ENCODE results near the gene LAMA5.

The LAMA5 gene

GRCh38 chr20:62398120-62398821 lies 31.2 kb upstream of the LAMA5 start:
- no peaks in the 10 kb centered on the region for H3K79me2 ChIP-seq (ENCODE audit: low read length)
- no peak overlapping the region for H2AFZ ChIP-seq (ENCODE audit: low read depth, low read length)
- no peaks in the 10 kb centered on the region for H3K9me3 ChIP-seq (ENCODE audit: insufficient read depth, low read length)
- H4K20me1 ChIP-seq (ENCODE audit: insufficient read depth, low read length), result no peaks in the 10 kb centered on the region
- no peak overlapping the region for H3K9ac ChIP-seq (ENCODE audit: low read length)
- TF ChIP-seq, protein P1, sequence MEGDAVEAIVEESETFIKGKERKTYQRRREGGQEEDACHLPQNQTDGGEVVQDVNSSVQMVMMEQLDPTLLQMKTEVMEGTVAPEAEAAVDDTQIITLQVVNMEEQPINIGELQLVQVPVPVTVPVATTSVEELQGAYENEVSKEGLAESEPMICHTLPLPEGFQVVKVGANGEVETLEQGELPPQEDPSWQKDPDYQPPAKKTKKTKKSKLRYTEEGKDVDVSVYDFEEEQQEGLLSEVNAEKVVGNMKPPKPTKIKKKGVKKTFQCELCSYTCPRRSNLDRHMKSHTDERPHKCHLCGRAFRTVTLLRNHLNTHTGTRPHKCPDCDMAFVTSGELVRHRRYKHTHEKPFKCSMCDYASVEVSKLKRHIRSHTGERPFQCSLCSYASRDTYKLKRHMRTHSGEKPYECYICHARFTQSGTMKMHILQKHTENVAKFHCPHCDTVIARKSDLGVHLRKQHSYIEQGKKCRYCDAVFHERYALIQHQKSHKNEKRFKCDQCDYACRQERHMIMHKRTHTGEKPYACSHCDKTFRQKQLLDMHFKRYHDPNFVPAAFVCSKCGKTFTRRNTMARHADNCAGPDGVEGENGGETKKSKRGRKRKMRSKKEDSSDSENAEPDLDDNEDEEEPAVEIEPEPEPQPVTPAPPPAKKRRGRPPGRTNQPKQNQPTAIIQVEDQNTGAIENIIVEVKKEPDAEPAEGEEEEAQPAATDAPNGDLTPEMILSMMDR (IDR thresholded peaks at IDR 0.05; ENCODE audit: low read depth, low read length), result no peak
- no peak for TF ChIP-seq EZH2phosphoT487 (IDR thresholded peaks at IDR 0.05; ENCODE audit: low read depth)
- H3K4me2 ChIP-seq (ENCODE audit: low read length), result no peak overlapping the region
- no peaks in the 10 kb centered on the region for H3K27me3 ChIP-seq (ENCODE audit: low read depth, low read length)
- H3K36me3 ChIP-seq (replicated peaks; ENCODE audit: low read depth, low read length), result no peaks in the 10 kb centered on the region
- H3K4me3 ChIP-seq (ENCODE audit: low read length), result no peak overlapping the region
- no peaks in the 10 kb centered on the region for H3K4me1 ChIP-seq (ENCODE audit: low read length)
- H3K27ac ChIP-seq (ENCODE audit: low read length), result no peak overlapping the region

DNA sequence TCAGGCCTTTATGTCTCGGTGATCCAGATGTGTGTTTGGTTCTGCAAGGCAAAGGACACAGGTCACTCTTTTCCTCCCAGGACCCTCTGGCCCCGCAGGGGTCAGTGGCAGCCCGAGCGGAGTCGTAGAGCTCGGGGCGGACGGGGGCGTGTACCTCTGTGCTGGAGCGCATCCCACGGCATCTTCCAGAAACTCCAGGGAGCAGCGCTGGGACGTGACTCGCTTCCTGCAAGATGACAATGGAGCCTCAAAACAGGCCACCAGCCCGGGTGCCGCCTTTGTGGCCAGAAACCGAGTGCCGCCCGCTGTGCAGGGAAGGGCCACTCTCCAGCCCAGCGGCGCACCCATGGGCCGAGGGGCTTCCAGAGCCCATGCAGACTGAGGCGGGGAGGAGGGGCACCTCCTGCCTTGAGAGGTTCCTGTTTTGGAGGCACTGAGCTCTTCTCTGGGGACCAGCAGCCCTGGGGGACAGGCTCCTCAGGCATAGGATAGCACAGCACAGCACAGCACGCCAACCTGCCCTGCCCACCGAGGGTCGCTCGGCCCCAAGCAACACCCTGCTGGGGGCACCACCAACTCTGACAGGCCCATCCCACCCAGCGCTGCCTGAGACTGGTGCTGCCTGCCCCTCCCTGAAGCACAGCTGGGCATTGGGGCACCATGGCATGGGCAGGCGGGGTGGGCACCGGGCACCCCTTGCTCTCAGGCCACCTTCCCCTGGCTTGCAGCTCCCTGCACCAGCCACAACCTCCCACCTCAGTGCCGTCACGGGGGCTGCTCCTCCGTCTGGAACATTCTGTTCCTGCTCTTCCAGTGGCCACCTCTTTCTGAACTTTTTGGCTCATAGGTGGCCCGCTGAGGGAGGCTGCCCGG lies 29.5 kb upstream of the LAMA5 start:
- no peaks in the 10 kb centered on the region for H3K27me3 ChIP-seq (ENCODE audit: low read depth, low read length)
- no peak overlapping the region for H3K4me3 ChIP-seq (ENCODE audit: low read length)
- no peak overlapping the region for H3K9ac ChIP-seq (ENCODE audit: low read length)
- H3K27ac ChIP-seq (ENCODE audit: low read length), result no peak overlapping the region
- H3K4me2 ChIP-seq (ENCODE audit: low read length), result no peak overlapping the region
- H3K4me1 ChIP-seq (ENCODE audit: low read length), result no peaks in the 10 kb centered on the region
- no peaks in the 10 kb centered on the region for H3K9me3 ChIP-seq (ENCODE audit: insufficient read depth, low read length)
- no peaks in the 10 kb centered on the region for H4K20me1 ChIP-seq (ENCODE audit: insufficient read depth, low read length)
- H3K79me2 ChIP-seq (ENCODE audit: low read length), result no peaks in the 10 kb centered on the region
- no peak for TF ChIP-seq EZH2phosphoT487 (IDR thresholded peaks at IDR 0.05; ENCODE audit: low read depth)
- TF ChIP-seq, protein P1 (IDR thresholded peaks at IDR 0.05; ENCODE audit: low read depth, low read length), result no peak
- H3K36me3 ChIP-seq (replicated peaks; ENCODE audit: low read depth, low read length), result no peaks in the 10 kb centered on the region
- no peak overlapping the region for H2AFZ ChIP-seq (ENCODE audit: low read depth, low read length)

DNA sequence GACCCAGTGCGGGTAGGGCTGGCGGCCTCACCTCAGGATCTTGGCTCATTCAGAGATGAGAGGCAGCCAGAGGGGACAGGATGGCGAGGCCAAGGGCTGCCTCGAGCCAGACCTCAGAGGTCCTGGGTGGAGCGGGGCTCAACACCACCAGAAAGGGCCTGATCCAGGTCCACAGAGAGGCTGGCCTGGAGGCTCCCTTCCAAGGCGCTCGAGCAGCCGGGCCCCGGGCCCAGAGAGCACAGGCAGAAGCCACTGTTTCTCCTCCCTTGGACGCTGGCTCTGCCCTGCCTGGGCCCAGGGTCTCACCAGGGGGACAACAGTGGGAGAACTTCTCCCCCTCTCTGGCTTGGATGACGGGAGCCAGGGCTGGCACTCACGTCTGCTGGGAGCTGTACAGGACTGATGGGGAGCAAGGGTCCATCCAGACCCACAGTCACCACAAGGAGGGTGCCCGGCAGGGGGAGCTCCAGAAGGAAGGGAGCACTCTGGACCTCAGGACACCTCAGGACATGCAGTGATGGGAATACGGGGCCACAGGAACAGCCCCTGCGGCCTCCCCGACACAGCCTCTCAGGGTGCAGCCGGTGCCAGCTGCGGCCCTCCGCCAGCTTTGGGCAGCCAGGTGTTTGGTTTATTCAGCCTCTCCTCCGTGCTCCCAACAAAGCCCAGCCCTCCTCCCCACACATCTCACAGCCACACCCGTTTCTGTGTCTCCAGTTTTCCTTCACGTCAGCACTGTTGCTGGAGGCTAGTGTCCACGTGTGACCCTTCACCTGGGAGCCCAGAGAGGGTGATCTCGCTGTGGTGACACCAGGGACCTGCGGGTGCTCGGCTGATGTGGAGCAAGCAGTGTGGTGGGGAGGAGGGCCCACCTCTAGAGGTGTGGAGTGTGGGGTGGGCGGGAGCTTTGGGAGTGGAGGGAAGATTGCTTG lies 28.5 kb upstream of the LAMA5 start:
- H3K27me3 ChIP-seq (ENCODE audit: low read depth, low read length), result no peaks in the 10 kb centered on the region
- no peaks in the 10 kb centered on the region for H4K20me1 ChIP-seq (ENCODE audit: insufficient read depth, low read length)
- H3K9ac ChIP-seq (ENCODE audit: low read length), result no peak overlapping the region
- TF ChIP-seq EZH2phosphoT487 (IDR thresholded peaks at IDR 0.05; ENCODE audit: low read depth), result no peak
- TF ChIP-seq, protein P1 (IDR thresholded peaks at IDR 0.05; ENCODE audit: low read depth, low read length), result peak; percentile 35
- H2AFZ ChIP-seq (ENCODE audit: low read depth, low read length), result no peak overlapping the region
- no peaks in the 10 kb centered on the region for H3K79me2 ChIP-seq (ENCODE audit: low read length)
- H3K4me2 ChIP-seq (ENCODE audit: low read length), result no peak overlapping the region
- H3K4me1 ChIP-seq (ENCODE audit: low read length), result no peaks in the 10 kb centered on the region
- no peaks in the 10 kb centered on the region for H3K9me3 ChIP-seq (ENCODE audit: insufficient read depth, low read length)
- no peak overlapping the region for H3K4me3 ChIP-seq (ENCODE audit: low read length)
- H3K36me3 ChIP-seq (replicated peaks; ENCODE audit: low read depth, low read length), result no peaks in the 10 kb centered on the region
- H3K27ac ChIP-seq (ENCODE audit: low read length), result no peak overlapping the region

Data from OCI-LY3 (cell line).